Measurements from ENCODE around the gene CASR. TPM values are rescaled to one million over a fixed set of nuclear protein-coding genes. Genes with fewer than 3 reads are reported as not detected.

Gene CASR
- total RNA-seq, 4 donors from 2014 or later, result not detected

- Histone ChIP-seq H3K4me3 (no peak overlapping the region), H3K27ac (no peak overlapping the region), H3K4me1 (no peaks in the 10 kb centered on the region), H3K9me3 (no peaks in the 10 kb centered on the region), H3K27me3 (no peaks in the 10 kb centered on the region), H3K36me3 (no peaks in the 10 kb centered on the region)
- in situ Hi-C loops (cut with MboI; ENCODE audit: low sequenced_read_pairs in 4 of 4) (no loop called here), intact Hi-C loops (cut with DNase I; ENCODE audit: low total_unique reads) (no loop called here)
- TF ChIP-seq CTCF (IDR thresholded peaks at IDR 0.05 in 4 of 5, conservative IDR thresholded peaks at IDR 0.05 in 1 of 5), result no peak
- TF ChIP-seq POLR2A (IDR thresholded peaks at IDR 0.05), result no peak
- no peak for ATAC-seq
- DNase-seq, result no peak
Observed at GRCh38 chr3:122283796-122284445, 100.5 kb downstream of the CASR start.

- ATAC-seq, result no peak
- DNase-seq, result no peak
- H3K9me3 ChIP-seq, result no peaks in the 10 kb centered on the region
- H3K4me3 ChIP-seq, result no peak overlapping the region
- H3K27ac ChIP-seq, result no peak overlapping the region
- TF ChIP-seq POLR2A (IDR thresholded peaks at IDR 0.05), result no peak
- no peak for TF ChIP-seq CTCF (IDR thresholded peaks at IDR 0.05 in 4 of 5, conservative IDR thresholded peaks at IDR 0.05 in 1 of 5)
- no peaks in the 10 kb centered on the region for H3K27me3 ChIP-seq
- intact Hi-C loops (cut with DNase I; ENCODE audit: low total_unique reads) (no loop called here), in situ Hi-C loops (cut with MboI; ENCODE audit: low sequenced_read_pairs in 4 of 4) (no loop called here)
- no peaks in the 10 kb centered on the region for H3K36me3 ChIP-seq
- no peaks in the 10 kb centered on the region for H3K4me1 ChIP-seq
Observed at GRCh38 chr3:122284486-122284885, 101.0 kb downstream of the CASR start.

GRCh38 chr3:122294359-122294758 is 110.9 kb downstream of the CASR start:
- in situ Hi-C loops (cut with MboI; ENCODE audit: low sequenced_read_pairs in 4 of 4) (no loop called here), intact Hi-C loops (cut with DNase I; ENCODE audit: low total_unique reads) (no loop called here)
- H3K9me3 ChIP-seq, result no peaks in the 10 kb centered on the region
- DNase-seq (no peak), ATAC-seq (no peak)
- H3K4me1 ChIP-seq, result no peaks in the 10 kb centered on the region
- H3K4me3 ChIP-seq, result no peak overlapping the region
- no peak for TF ChIP-seq POLR2A (IDR thresholded peaks at IDR 0.05)
- no peak for TF ChIP-seq CTCF (IDR thresholded peaks at IDR 0.05 in 4 of 5, conservative IDR thresholded peaks at IDR 0.05 in 1 of 5)
- no peak overlapping the region for H3K27ac ChIP-seq
- H3K36me3 ChIP-seq, result no peaks in the 10 kb centered on the region
- no peaks in the 10 kb centered on the region for H3K27me3 ChIP-seq

GRCh38 chr3:122295266-122296062 is 112.0 kb downstream of the CASR start:
- Histone ChIP-seq H3K27me3 (no peaks in the 10 kb centered on the region), H3K9me3 (no peaks in the 10 kb centered on the region), H3K36me3 (no peaks in the 10 kb centered on the region), H3K27ac (no peak overlapping the region), H3K4me3 (no peak overlapping the region), H3K4me1 (no peaks in the 10 kb centered on the region)
- DNase-seq (peak in 1 of 2 donors; percentile 17), ATAC-seq (no peak)
- TF ChIP-seq CTCF (IDR thresholded peaks at IDR 0.05 in 4 of 5, conservative IDR thresholded peaks at IDR 0.05 in 1 of 5), result no peak
- TF ChIP-seq POLR2A (IDR thresholded peaks at IDR 0.05), result no peak
- in situ Hi-C loops (cut with MboI; ENCODE audit: low sequenced_read_pairs in 4 of 4) (no loop called here), intact Hi-C loops (cut with DNase I; ENCODE audit: low total_unique reads) (no loop called here)
